HG03378 (cell line): ENCODE results near the gene FHAD1.

ENCODE experiments used
- ATAC-seq: cut with Tn5 transposase; IDR thresholded peaks from one replicate; pipeline ENCODE4 v1.9.1; 2021; ENCODE audit warnings: mild to moderate bottlenecking, moderate library complexity; ENCODE audit not compliant: unreplicated experiment

The FHAD1 gene

GRCh38 chr1:15324869-15325335 lies 77.9 kb downstream of the FHAD1 start:
- no peak for ATAC-seq

GRCh38 chr1:15325375-15326085 lies 78.5 kb downstream of the FHAD1 start:
- ATAC-seq = no peak

- no peak for ATAC-seq
Measured at GRCh38 chr1:15326691-15327588, 79.9 kb downstream of the FHAD1 start.

GRCh38 chr1:15328351-15329103 lies 81.5 kb downstream of the FHAD1 start:
- no peak for ATAC-seq

GRCh38 chr1:15329104-15329820 lies 82.2 kb downstream of the FHAD1 start:
- ATAC-seq = no peak

GRCh38 chr1:15330028-15330427 lies 83.0 kb downstream of the FHAD1 start:
- no peak for ATAC-seq

GRCh38 chr1:15331180-15331579 lies 84.2 kb downstream of the FHAD1 start:
- ATAC-seq = no peak

GRCh38 chr1:15331734-15332133 lies 84.7 kb downstream of the FHAD1 start:
- no peak for ATAC-seq

- no peak for ATAC-seq
Measured at GRCh38 chr1:15332525-15332924, 85.5 kb downstream of the FHAD1 start.

- no peak for ATAC-seq
Measured at GRCh38 chr1:15332952-15333715, 86.1 kb downstream of the FHAD1 start.

- ATAC-seq = no peak
Measured at GRCh38 chr1:15334995-15335394, 88.0 kb downstream of the FHAD1 start.

- no peak for ATAC-seq
Measured at GRCh38 chr1:15336866-15337265, 89.8 kb downstream of the FHAD1 start.

- ATAC-seq = no peak
Measured at GRCh38 chr1:15337656-15338402, 90.8 kb downstream of the FHAD1 start.

- ATAC-seq = no peak
Measured at GRCh38 chr1:15339570-15339969, 92.5 kb downstream of the FHAD1 start.

- no peak for ATAC-seq
Measured at GRCh38 chr1:15341228-15341627, 94.2 kb downstream of the FHAD1 start.

GRCh38 chr1:15341634-15342407 lies 94.8 kb downstream of the FHAD1 start:
- ATAC-seq = no peak

GRCh38 chr1:15342408-15342967 lies 95.5 kb downstream of the FHAD1 start:
- no peak for ATAC-seq

- no peak for ATAC-seq
Measured at GRCh38 chr1:15343099-15343498, 96.1 kb downstream of the FHAD1 start.
